Measurements from ENCODE around the gene VAC14. TPM values are rescaled to one million over a fixed set of nuclear protein-coding genes. Genes with fewer than 3 reads are reported as not detected.

The VAC14 gene
- total and polyA plus RNA-seq, 2 of the 8 experiments (the other 6 are each of a cell fraction or from before 2014, with no cell fraction given): 56.0 to 108 TPM

DNA sequence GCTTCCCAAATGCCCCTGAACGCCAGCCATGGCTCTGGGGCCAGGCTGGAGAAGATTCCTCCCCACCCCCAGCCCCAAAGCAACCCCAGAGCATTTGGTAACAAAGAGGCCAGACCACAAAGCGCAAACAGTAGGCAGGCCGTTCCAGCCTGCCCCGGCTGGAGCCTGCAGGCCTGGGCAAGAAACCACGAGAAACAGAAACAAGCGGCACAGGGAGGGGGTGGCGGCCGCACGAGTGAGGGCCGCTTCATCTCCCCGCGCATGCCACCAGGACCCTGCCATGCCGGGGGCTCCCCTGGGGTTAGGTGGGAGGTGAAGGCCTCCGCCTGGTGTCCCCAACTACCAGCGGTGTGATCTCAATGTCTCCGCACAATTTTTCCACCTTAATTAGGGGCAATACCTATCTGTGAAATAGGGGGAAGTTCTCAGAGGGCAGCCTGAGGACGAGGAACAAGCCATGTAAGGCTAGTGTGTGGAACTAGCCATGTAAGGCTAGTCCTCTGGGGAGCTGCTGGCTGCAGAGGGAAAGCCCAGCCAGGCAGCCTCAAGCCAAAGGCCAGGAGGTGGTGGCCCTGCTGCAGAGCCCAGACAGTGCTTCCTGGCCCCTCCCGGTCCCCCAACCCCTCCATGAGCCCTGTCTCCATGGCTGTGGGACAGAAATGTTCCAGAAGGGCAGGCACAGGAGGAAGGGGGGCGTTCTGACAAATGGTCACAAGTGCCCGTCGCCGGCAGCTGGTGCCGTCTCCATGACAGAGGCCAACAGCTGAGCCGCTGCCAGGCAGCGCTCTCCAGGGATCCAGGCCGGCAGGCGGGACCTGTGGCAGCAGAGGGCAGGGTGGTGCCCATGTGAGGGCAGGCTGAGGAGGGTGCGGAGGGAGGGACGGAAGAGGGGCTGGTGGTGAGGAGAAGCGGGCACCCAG lies 100.6 kb downstream of the VAC14 start:
- H2BK20ac ChIP-seq (ENCODE audit: low read length): no peak overlapping the region
- no peak overlapping the region for H4K5ac ChIP-seq (ENCODE audit: insufficient read length, low read depth, low read length)
- no peak overlapping the region for H3K4ac ChIP-seq (replicated peaks; ENCODE audit: insufficient read length, low read depth, low read length)
- H3K18ac ChIP-seq (ENCODE audit: extremely low read depth, low read length): no peak overlapping the region
- H2BK5ac ChIP-seq (ENCODE audit: low read depth, low read length): 0 out of 2 replicates have a peak overlapping the region, but pooled peaks have one; percentile 26
- peak overlapping the region; percentile 43; the same call in 1 of the 2 replicates for H2BK12ac ChIP-seq (ENCODE audit: low read depth, low read length)
- no peak overlapping the region; the same call in 1 of the 2 replicates for H2BK15ac ChIP-seq (ENCODE audit: low read length)
- no peak overlapping the region for H2AK5ac ChIP-seq (ENCODE audit: low read depth, low read length)
- H3K4me2 ChIP-seq (ENCODE audit: insufficient read depth in 1 of 2, low read depth in 2 of 2, low read length in 2 of 2): no peak overlapping the region
- H3K9me3 ChIP-seq (ENCODE audit: insufficient read depth in 2 of 2, low read depth in 1 of 2, low read length in 1 of 2): no peaks in the 10 kb centered on the region
- H2AFZ ChIP-seq (ENCODE audit: low read length): no peak overlapping the region
- H4K91ac ChIP-seq (replicated peaks; ENCODE audit: insufficient read length, low read length): no peak overlapping the region
- no peaks in the 10 kb centered on the region for H3K23me2 ChIP-seq (ENCODE audit: low read depth, low read length)
- H3K14ac ChIP-seq (ENCODE audit: insufficient read length): no peak overlapping the region
- H3K23ac ChIP-seq (ENCODE audit: insufficient read length): no peak overlapping the region
- FAIRE-seq (no peak), DNase-seq (ENCODE audit: low read depth in 1 of 2, low spot score in 2 of 2) (no peak)
- no peak overlapping the region; a peak in 1 of 7 replicates for H3K9ac ChIP-seq (replicated peaks in 1 of 4; ENCODE audit: extremely low read depth in 1 of 4, low read depth in 3 of 4, low read length in 3 of 4)
- H3K79me2 ChIP-seq (ENCODE audit: control insufficient read depth in 1 of 2, insufficient read depth in 2 of 2, low read length in 2 of 2): no peaks in the 10 kb centered on the region
- no peak overlapping the region for H2BK120ac ChIP-seq (replicated peaks; ENCODE audit: low read depth, low read length)
- no peaks in the 10 kb centered on the region for H3K27me3 ChIP-seq (replicated peaks in 1 of 4; ENCODE audit: control insufficient read depth in 3 of 4, extremely low read depth in 1 of 4, insufficient read depth in 3 of 4, low read length in 3 of 4)
- no peaks in the 10 kb centered on the region; a peak in 1 of 8 replicates for H3K36me3 ChIP-seq (ENCODE audit: control insufficient read depth in 2 of 4, insufficient read depth in 4 of 4, low read length in 3 of 4)
- no peak overlapping the region for H3K27ac ChIP-seq (ENCODE audit: low read depth, low read length)
- ChIA-PET POLR2A (ENCODE audit: partially characterized antibody) (interaction anchor here (0.8 to 1.6 kb wide), 3 partner anchors 9 to 50 kb away, joined by 3 to 4 read pairs (median 3); no protein-coding TSS in a partner anchor), CTCF (ENCODE audit: partially characterized antibody) (interaction anchor here (1.1 to 2.0 kb wide), 4 partner anchors 10 to 70 kb away, joined by 4 to 6 read pairs (median 6); no protein-coding TSS in a partner anchor)
- peaks cover 0 to 6% of the 10 kb centered on the region in 2 experiments for H4K20me1 ChIP-seq (replicated peaks in 1 of 2; ENCODE audit: control insufficient read depth in 1 of 2, insufficient read depth in 2 of 2, low read length in 2 of 2)
- H3K4me1 ChIP-seq (replicated peaks in 1 of 4; ENCODE audit: control insufficient read depth in 3 of 4, insufficient read depth in 4 of 4, low read length in 3 of 4): peaks cover 0 to 19% (median 13%) of the 10 kb centered on the region in 4 experiments; a peak in 6 of 7 replicates
- no peak overlapping the region for H3K4me3 ChIP-seq (ENCODE audit: extremely low read depth in 1 of 4, insufficient read depth in 2 of 4, low read depth in 3 of 4, low read length in 4 of 4)
- 95% methylated on average over 30 of the region's 30 CpGs; no CpG with 5 or more reads in 1 of the 2 experiments for WGBS, 2 experiments (ENCODE audit: extremely low coverage in 1 of 2, insufficient coverage in 1 of 2, insufficient read length in 1 of 2, insufficient replicate concordance in 2 of 2, low coverage in 1 of 2, low lambda C conversion rate in 2 of 2, missing lambda C conversion rate in 1 of 2)
- TF ChIP-seq BACH1 (IDR thresholded peaks at IDR 0.05; ENCODE audit: low read length): no peak
- no peak for TF ChIP-seq CBX8 (IDR thresholded peaks at IDR 0.05; ENCODE audit: borderline replicate concordance, low read depth, low read length)
- no peak for TF ChIP-seq CHD1 (IDR thresholded peaks at IDR 0.05; ENCODE audit: low read depth, low read length)
- no peak for TF ChIP-seq EP300 (IDR thresholded peaks at IDR 0.05; ENCODE audit: borderline replicate concordance in 1 of 2, low read depth in 2 of 2, low read length in 2 of 2)
- TF ChIP-seq SIN3A (conservative IDR thresholded peaks at IDR 0.05 in 1 of 2, IDR thresholded peaks at IDR 0.05 in 1 of 2; ENCODE audit: low read depth in 1 of 2, low read length in 2 of 2): no peak
- TF ChIP-seq CBX5 (IDR thresholded peaks at IDR 0.05; ENCODE audit: low read depth, low read length): no peak
- no peak for TF ChIP-seq TBP (IDR thresholded peaks at IDR 0.05; ENCODE audit: low read depth, low read length)
- TF ChIP-seq FOSL1 (IDR thresholded peaks at IDR 0.05; ENCODE audit: insufficient read depth, low read depth, low read length): no peak
- TF ChIP-seq JUND (IDR thresholded peaks at IDR 0.05; ENCODE audit: low read length): no peak
- H3K79me1 ChIP-seq (ENCODE audit: low read depth, low read length): peaks cover 2% of the 10 kb centered on the region; the same call in 1 of the 2 replicates
- no peak overlapping the region for H4K8ac ChIP-seq (ENCODE audit: extremely low read depth, insufficient read depth, low read length)
- no peak overlapping the region for H3K56ac ChIP-seq (replicated peaks; ENCODE audit: insufficient read length, low read depth, low read length)
